GM23338 (cell line): ENCODE data around the gene ATP10A.

Experiments used
- CREB1 ChIP-seq: fragments of 250-450 bp; sonication (Bioruptor Pico); IDR thresholded peaks from 2 replicates; pipeline ENCODE4 v1.5.0; 2020; ENCODE audit warnings: low read depth, mild to moderate bottlenecking, moderate library complexity
- CTCF ChIP-seq, 2 experiments: fragments of 200-600 bp in 1 of 2; sonication (generic) in 1 of 2; conservative IDR thresholded peaks; 2 replicates each; pipeline versions ENCODE4 v1.5.1 to v1.6.1; 2016 to 2017; ENCODE audit warnings: antibody characterized with exemption in 2 of 2, low read depth in 2 of 2, mild to moderate bottlenecking in 2 of 2, moderate library complexity in 1 of 2
- ETS1 ChIP-seq: IDR thresholded peaks from 2 replicates; pipeline ENCODE4 v1.6.1; 2016; ENCODE audit warnings: antibody characterized with exemption
- EZH2 ChIP-seq: fragments of 200-600 bp; sonication (generic); IDR thresholded peaks from one replicate; pipeline ENCODE4 v1.8.0; 2017; ENCODE audit warnings: antibody characterized with exemption, mild to moderate bottlenecking, low read depth; ENCODE audit not compliant: unreplicated experiment
- EZH2phosphoT487 ChIP-seq: fragments of 200-600 bp; sonication (generic); IDR thresholded peaks from one replicate; pipeline ENCODE4 v1.8.1; 2018; ENCODE audit warnings: antibody characterized with exemption; ENCODE audit not compliant: unreplicated experiment
- POLR2AphosphoS5 ChIP-seq: IDR thresholded peaks from 2 replicates; pipeline ENCODE4 v1.6.1; 2016; ENCODE audit warnings: antibody characterized with exemption, low read depth
- REST ChIP-seq: IDR thresholded peaks from one replicate; pipeline ENCODE4 v1.6.1; 2018; ENCODE audit warnings: antibody characterized with exemption; ENCODE audit not compliant: unreplicated experiment
- STAT1 ChIP-seq: IDR thresholded peaks from one replicate; pipeline ENCODE4 v1.6.1; 2016; ENCODE audit warnings: antibody characterized with exemption; ENCODE audit not compliant: unreplicated experiment
- ZNF114 ChIP-seq: fragments of 250-450 bp; sonication (Bioruptor Pico); IDR thresholded peaks from 2 replicates; pipeline ENCODE4 v1.5.0; 2020; ENCODE audit warnings: mild to moderate bottlenecking, moderate library complexity

- TF ChIP-seq CTCF (conservative IDR thresholded peaks at IDR 0.05; ENCODE audit: low read depth in 2 of 2) = no peak
- TF ChIP-seq POLR2AphosphoS5 = no peak
- TF ChIP-seq CREB1 (CRISPR knock-in tag) = no peak
- no peak for TF ChIP-seq EZH2phosphoT487
- TF ChIP-seq ETS1 = no peak
- no peak for TF ChIP-seq EZH2
- no peak for TF ChIP-seq ZNF114 (CRISPR knock-in tag)
- no peak for TF ChIP-seq STAT1
- no peak for TF ChIP-seq REST
These were observed 99.8 kb downstream of the ATP10A start for GRCh38 chr15:25763331-25763751.
